H1 (cell line): ENCODE data around the gene SYTL5. TPM values are rescaled to one million over a fixed set of nuclear protein-coding genes. Genes with fewer than 3 reads are reported as not detected.

Experiments
- CTCF ChIA-PET: fragments of 300-600 bp; sonication (Branson Sonifier 250); formaldehyde crosslinking; loops from one replicate; lab custom pipeline; 2021; ENCODE audit not compliant: partially characterized antibody; lab: Charles Lee
- POLR2A ChIA-PET: fragments of 300-600 bp; sonication (Branson Sonifier 250); formaldehyde crosslinking; loops from one replicate; lab custom pipeline; 2021; ENCODE audit warnings: inconsistent platforms; ENCODE audit not compliant: partially characterized antibody; lab: Charles Lee
- DNase-seq, 2 experiments: peaks; one replicate each; pipeline versions ENCODE4 v3.0.0 to v3.0.0-alpha.2; 2010 to 2022; ENCODE audit warnings: low spot score in 2 of 2, low read depth in 1 of 2, mixed read lengths in 1 of 2
- FAIRE-seq: peaks from 2 replicates; lab custom pipeline; 2011; peaks lifted over from hg19 to GRCh38; lab: Jason Lieb, UNC
- H2AFZ ChIP-seq: 2 replicates; pipeline ENCODE4 v1.8.1; 2012; ENCODE audit warnings: low read length, inconsistent platforms
- H2AK5ac ChIP-seq: 2 replicates; pipeline ENCODE4 v1.6.1; 2013; ENCODE audit warnings: low read depth, low read length
- H2BK120ac ChIP-seq: replicated peaks from 2 replicates; pipeline ENCODE3; 2013; ENCODE audit warnings: low read depth, low read length, inconsistent platforms
- H2BK12ac ChIP-seq: 2 replicates; pipeline ENCODE4 v1.6.1; 2013; ENCODE audit warnings: low read depth, low read length
- H2BK15ac ChIP-seq: 2 replicates; pipeline ENCODE4 v1.6.1; 2013; ENCODE audit warnings: low read length
- H2BK20ac ChIP-seq: 2 replicates; pipeline ENCODE4 v1.6.1; 2013; ENCODE audit warnings: low read length
- H2BK5ac ChIP-seq: 2 replicates; pipeline ENCODE4 v1.6.1; 2013; ENCODE audit warnings: low read depth, low read length
- H3K14ac ChIP-seq: 2 replicates; pipeline ENCODE4 v1.6.1; 2013; ENCODE audit warnings: inconsistent platforms; ENCODE audit not compliant: insufficient read length
- H3K18ac ChIP-seq: 2 replicates; pipeline ENCODE4 v1.6.1; 2013; ENCODE audit warnings: low read length; ENCODE audit errors: extremely low read depth
- H3K23ac ChIP-seq: 2 replicates; pipeline ENCODE4 v1.6.1; 2013; ENCODE audit warnings: inconsistent platforms; ENCODE audit not compliant: insufficient read length
- H3K23me2 ChIP-seq: 2 replicates; pipeline ENCODE4 v1.6.1; 2013; ENCODE audit warnings: low read depth, low read length
- H3K27ac ChIP-seq: 2 replicates; pipeline ENCODE4 v1.6.1; 2011; ENCODE audit warnings: low read depth, low read length, inconsistent platforms
- H3K27me3 ChIP-seq, 4 experiments: replicated peaks in 1 of 4; 1 replicate in 1 of 4; 2 replicates in 3 of 4; pipeline versions ENCODE4 v1.6.1 to v1.8.1; 2011 to 2013; ENCODE audit warnings: low read length in 3 of 4, mild to moderate bottlenecking in 3 of 4, inconsistent platforms in 2 of 4, mixed read lengths in 2 of 4, moderate library complexity in 1 of 4; ENCODE audit not compliant: control insufficient read depth in 3 of 4, insufficient read depth in 3 of 4; ENCODE audit errors: extremely low read depth in 1 of 4
- H3K36me3 ChIP-seq, 4 experiments: 2 replicates each; pipeline versions ENCODE4 v1.6.1 to v1.8.1; 2011 to 2013; ENCODE audit warnings: mild to moderate bottlenecking in 4 of 4, low read length in 3 of 4, moderate library complexity in 2 of 4, control low read depth in 1 of 4, inconsistent platforms in 1 of 4; ENCODE audit not compliant: insufficient read depth in 4 of 4, control insufficient read depth in 2 of 4
- H3K4ac ChIP-seq: replicated peaks from 2 replicates; pipeline ENCODE3; 2013; ENCODE audit warnings: low read length, low read depth, mixed read lengths, inconsistent platforms; ENCODE audit not compliant: insufficient read length
- H3K4me1 ChIP-seq, 4 experiments: replicated peaks in 1 of 4; 1 replicate in 1 of 4; 2 replicates in 3 of 4; pipeline versions ENCODE4 v1.6.1 to v1.8.1; 2011 to 2013; ENCODE audit warnings: low read length in 3 of 4, inconsistent platforms in 2 of 4, mixed read lengths in 1 of 4; ENCODE audit not compliant: insufficient read depth in 4 of 4, control insufficient read depth in 3 of 4
- H3K4me2 ChIP-seq, 2 experiments: 2 replicates each; pipeline versions ENCODE4 v1.6.1 to v1.8.1; 2011 to 2013; ENCODE audit warnings: low read depth in 2 of 2, low read length in 2 of 2, control low read depth in 1 of 2, inconsistent platforms in 1 of 2, mild to moderate bottlenecking in 1 of 2; ENCODE audit not compliant: insufficient read depth in 1 of 2
- H3K4me3 ChIP-seq, 4 experiments: fragments of 200-600, 300-600 bp in 1 of 4; sonication (generic), shearing (Covaris generic), sonication (Bioruptor Twin) in 1 of 4; 2 replicates each; pipeline versions ENCODE4 v1.5.1 to v1.8.1; 2011 to 2016; ENCODE audit warnings: low read length in 4 of 4, low read depth in 3 of 4, control low read depth in 2 of 4, inconsistent platforms in 2 of 4, mild to moderate bottlenecking in 2 of 4, mixed read lengths in 1 of 4, moderate library complexity in 1 of 4; ENCODE audit not compliant: insufficient read depth in 2 of 4; ENCODE audit errors: extremely low read depth in 1 of 4
- H3K56ac ChIP-seq: replicated peaks from 2 replicates; pipeline ENCODE3; 2013; ENCODE audit warnings: low read depth, mild to moderate bottlenecking, mixed read lengths, low read length, inconsistent platforms; ENCODE audit not compliant: insufficient read length
- H3K79me1 ChIP-seq: 2 replicates; pipeline ENCODE4 v1.6.1; 2013; ENCODE audit warnings: low read depth, low read length, control low read depth
- H3K79me2 ChIP-seq, 2 experiments: 2 replicates each; pipeline versions ENCODE4 v1.6.1 to v1.8.1; 2012 to 2013; ENCODE audit warnings: low read length in 2 of 2, mild to moderate bottlenecking in 2 of 2, inconsistent platforms in 1 of 2; ENCODE audit not compliant: insufficient read depth in 2 of 2, control insufficient read depth in 1 of 2
- H3K9ac ChIP-seq, 4 experiments: replicated peaks in 1 of 4; 1 replicate in 1 of 4; 2 replicates in 3 of 4; pipeline versions ENCODE4 v1.6.1 to v1.8.1; 2011 to 2013; ENCODE audit warnings: low read depth in 3 of 4, low read length in 3 of 4, control low read depth in 2 of 4, mild to moderate bottlenecking in 2 of 4, moderate library complexity in 2 of 4, inconsistent platforms in 1 of 4; ENCODE audit errors: extremely low read depth in 1 of 4
- H3K9me3 ChIP-seq, 2 experiments: 2 replicates each; pipeline versions ENCODE4 v1.6.1 to v1.8.1; 2012 to 2013; ENCODE audit warnings: mild to moderate bottlenecking in 2 of 2, moderate library complexity in 2 of 2, control low read depth in 1 of 2, inconsistent platforms in 1 of 2, low read depth in 1 of 2, low read length in 1 of 2, mixed read lengths in 1 of 2; ENCODE audit not compliant: insufficient read depth in 2 of 2
- H4K20me1 ChIP-seq, 2 experiments: replicated peaks in 1 of 2; 2 replicates each; pipeline versions ENCODE3 to v1.8.1; 2011 to 2013; ENCODE audit warnings: inconsistent platforms in 2 of 2, low read length in 2 of 2, mild to moderate bottlenecking in 1 of 2; ENCODE audit not compliant: insufficient read depth in 2 of 2, control insufficient read depth in 1 of 2
- H4K5ac ChIP-seq: 2 replicates; pipeline ENCODE4 v1.6.1; 2013; ENCODE audit warnings: low read length, low read depth, mixed read lengths, inconsistent platforms; ENCODE audit not compliant: insufficient read length
- H4K8ac ChIP-seq: 2 replicates; pipeline ENCODE4 v1.8.0; 2013; ENCODE audit warnings: mild to moderate bottlenecking, moderate library complexity, low read length, inconsistent platforms; ENCODE audit not compliant: insufficient read depth; ENCODE audit errors: extremely low read depth
- H4K91ac ChIP-seq: replicated peaks from 2 replicates; pipeline ENCODE3; 2013; ENCODE audit warnings: low read length, mixed read lengths, inconsistent platforms; ENCODE audit not compliant: insufficient read length
- RFX5 ChIP-seq: IDR thresholded peaks from 2 replicates; pipeline ENCODE4 v1.6.1; 2011; ENCODE audit warnings: low read depth, low read length, improper control_type of control experiment, borderline replicate concordance
- polyA plus RNA-seq, 7 experiments: library from polyadenylated mRNA; depleted of rRNA in 3 of 7; stranded (reverse) in 5 of 7; unstranded in 2 of 7; fragments of >200 nt in 5 of 7; fragments of 200-250 nt in 2 of 7; gene quantifications; 1 replicate in 5 of 7; 2 replicates in 1 of 7; 4 replicates in 1 of 7; pipeline versions ENCODE4 v1.2.1 to v1.2.3, GENCODE V29; 2011 to 2013; ENCODE audit warnings: missing spikeins in 2 of 7, mixed read lengths in 2 of 7
- total RNA-seq: library from RNA; stranded (reverse); fragmentation: NEBNext Ultra II Directional; extraction: Animal tissue kit (Norgen Biotek cat#: 25700); gene quantifications from 2 replicates; pipeline ENCODE4 v1.2.1, GENCODE V29; 2021

Gene SYTL5
- total and polyA plus RNA-seq, 2 of the 8 experiments (the other 6 are each of a cell fraction or from before 2014, with no cell fraction given) = 0.15 to 0.52 TPM

DNA sequence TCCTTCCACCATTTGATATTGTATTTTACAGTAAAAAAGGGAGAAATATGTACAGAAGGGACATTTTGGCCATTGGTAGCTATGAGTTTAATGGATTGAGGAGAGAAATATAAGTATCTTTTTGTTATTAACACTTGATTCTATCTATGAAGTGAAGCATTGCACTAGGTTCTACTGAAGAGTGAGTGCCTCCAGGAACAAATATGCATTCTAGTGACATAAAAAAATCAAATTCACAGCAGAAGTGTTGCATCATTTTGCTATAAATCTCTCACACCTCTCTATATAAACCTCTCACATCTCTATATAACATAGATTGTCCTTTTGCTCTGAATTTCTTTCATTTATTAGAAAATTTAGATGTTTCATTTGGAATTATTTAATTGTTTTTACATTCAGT lies 425 bp downstream of the SYTL5 start:
- Histone ChIP-seq H2BK15ac (no peak overlapping the region), H3K4me1 (no peaks in the 10 kb centered on the region), H3K36me3 (no peaks in the 10 kb centered on the region), H3K4ac (no peak overlapping the region), H3K23ac (no peak overlapping the region), H3K56ac (no peak overlapping the region), H2BK12ac (no peak overlapping the region), H3K14ac (no peak overlapping the region), H2BK5ac (no peak overlapping the region), H3K27ac (no peak overlapping the region), H3K18ac (no peak overlapping the region), H4K5ac (no peak overlapping the region), H3K9ac (no peak overlapping the region), H4K8ac (no peak overlapping the region), H2BK20ac (no peak overlapping the region), H3K23me2 (no peaks in the 10 kb centered on the region), H2BK120ac (no peak overlapping the region), H3K4me3 (no peak overlapping the region), H3K4me2 (no peak overlapping the region), H3K79me2 (no peaks in the 10 kb centered on the region), H3K27me3 (no peaks in the 10 kb centered on the region), H4K20me1 (no peaks in the 10 kb centered on the region), H3K9me3 (no peaks in the 10 kb centered on the region), H3K79me1 (no peaks in the 10 kb centered on the region), H2AFZ (no peak overlapping the region), H4K91ac (no peak overlapping the region), H2AK5ac (no peak overlapping the region)
- TF ChIP-seq RFX5 = no peak
- DNase-seq = no peak
- ChIA-PET POLR2A (no interaction called here), CTCF (no interaction called here)
- FAIRE-seq = no peak
